K562 (cell line): ENCODE measurements around the gene BRPF1.

Experiments
- CREM ChIP-seq: IDR thresholded peaks from 2 replicates; pipeline ENCODE4 v1.6.1; 2014; ENCODE audit warnings: antibody characterized with exemption, low read depth
- FOXJ3 ChIP-seq: sonication (generic); formaldehyde crosslinking; IDR thresholded peaks from 2 replicates; pipeline ENCODE4 v1.4.0; 2020; ENCODE audit warnings: mild to moderate bottlenecking, missing genetic modification reagents
- POLR2A ChIP-seq: fragments of 450-650 bp; conservative IDR thresholded peaks from 2 replicates; pipeline ENCODE4 v1.6.1; 2016
- ZNF263 ChIP-seq: sonication (generic); formaldehyde crosslinking; IDR thresholded peaks from 2 replicates; pipeline ENCODE4 v1.8.0; 2022; ENCODE audit warnings: mild to moderate bottlenecking, missing genetic modification reagents, borderline replicate concordance
- TF ChIP-seq, protein P1 (sequence below), 3 experiments: IDR thresholded peaks in 2 of 3; conservative IDR thresholded peaks in 1 of 3; 2 replicates each; pipeline ENCODE4 v1.5.1; 2011 to 2012; ENCODE audit warnings: low read length in 3 of 3, mild to moderate bottlenecking in 3 of 3, control low read depth in 2 of 3, improper control_type of control experiment in 1 of 3, inconsistent platforms in 1 of 3, low read depth in 1 of 3, mixed read lengths in 1 of 3, moderate library complexity in 1 of 3; ENCODE audit not compliant: insufficient read depth in 2 of 3

DNA sequence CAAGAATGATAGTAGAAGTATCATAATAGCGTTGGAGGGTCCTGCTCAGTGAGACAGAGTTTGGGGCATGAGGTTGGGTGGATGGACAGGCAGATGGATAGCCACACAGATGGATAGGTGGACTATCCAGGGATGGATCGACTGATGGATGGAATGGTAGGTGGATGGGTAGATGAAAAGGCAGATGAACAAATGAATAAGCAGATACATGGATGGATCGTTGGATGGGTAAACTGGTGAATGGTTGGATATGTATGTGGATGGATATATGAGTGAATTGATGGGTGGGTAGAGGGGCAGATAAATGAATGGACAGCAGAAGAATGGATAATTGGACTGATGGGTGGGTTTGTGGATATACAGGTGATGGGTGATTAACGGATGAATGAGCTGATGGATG is 18.4 kb upstream of the BRPF1 start:
- TF ChIP-seq, protein P1, sequence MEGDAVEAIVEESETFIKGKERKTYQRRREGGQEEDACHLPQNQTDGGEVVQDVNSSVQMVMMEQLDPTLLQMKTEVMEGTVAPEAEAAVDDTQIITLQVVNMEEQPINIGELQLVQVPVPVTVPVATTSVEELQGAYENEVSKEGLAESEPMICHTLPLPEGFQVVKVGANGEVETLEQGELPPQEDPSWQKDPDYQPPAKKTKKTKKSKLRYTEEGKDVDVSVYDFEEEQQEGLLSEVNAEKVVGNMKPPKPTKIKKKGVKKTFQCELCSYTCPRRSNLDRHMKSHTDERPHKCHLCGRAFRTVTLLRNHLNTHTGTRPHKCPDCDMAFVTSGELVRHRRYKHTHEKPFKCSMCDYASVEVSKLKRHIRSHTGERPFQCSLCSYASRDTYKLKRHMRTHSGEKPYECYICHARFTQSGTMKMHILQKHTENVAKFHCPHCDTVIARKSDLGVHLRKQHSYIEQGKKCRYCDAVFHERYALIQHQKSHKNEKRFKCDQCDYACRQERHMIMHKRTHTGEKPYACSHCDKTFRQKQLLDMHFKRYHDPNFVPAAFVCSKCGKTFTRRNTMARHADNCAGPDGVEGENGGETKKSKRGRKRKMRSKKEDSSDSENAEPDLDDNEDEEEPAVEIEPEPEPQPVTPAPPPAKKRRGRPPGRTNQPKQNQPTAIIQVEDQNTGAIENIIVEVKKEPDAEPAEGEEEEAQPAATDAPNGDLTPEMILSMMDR (IDR thresholded peaks at IDR 0.05 in 2 of 3, conservative IDR thresholded peaks at IDR 0.05 in 1 of 3; ENCODE audit: insufficient read depth in 2 of 3, low read depth in 1 of 3, low read length in 3 of 3), result no peak
- TF ChIP-seq POLR2A (no peak), ZNF263 (CRISPR knock-in tag) (no peak), FOXJ3 (CRISPR knock-in tag) (no peak), CREM (no peak)
